Upper lobe of right lung (tissue), 1 donor: ENCODE data around the gene ITGA1. TPM values are rescaled to one million over a fixed set of nuclear protein-coding genes. Genes with fewer than 3 reads are reported as not detected.

ENCODE experiments used
- ATAC-seq: fragments of 200-7000 bp; cut with Tn5 transposase; one replicate; pipeline ENCODE4 v1.9.1; 2020; ENCODE audit warnings: mild to moderate bottlenecking, moderate library complexity
- DNase-seq: peaks from one replicate; pipeline ENCODE4 v3.0.0-alpha.2; 2020
- H3K27ac ChIP-seq: fragments of 200-600 bp; one replicate; pipeline ENCODE4 v1.8.0; 2022
- H3K27me3 ChIP-seq: fragments of 200-600 bp; one replicate; pipeline ENCODE4 v1.8.0; 2022; ENCODE audit warnings: mild to moderate bottlenecking
- H3K36me3 ChIP-seq: fragments of 200-600 bp; one replicate; pipeline ENCODE4 v1.8.0; 2022
- H3K4me1 ChIP-seq: fragments of 200-600 bp; one replicate; pipeline ENCODE4 v1.8.0; 2022
- H3K4me3 ChIP-seq: fragments of 200-600 bp; one replicate; pipeline ENCODE4 v1.8.0; 2022; ENCODE audit warnings: mild to moderate bottlenecking
- H3K9me3 ChIP-seq: fragments of 200-600 bp; one replicate; pipeline ENCODE4 v1.8.0; 2022
- CTCF ChIP-seq: fragments of 200-600 bp; IDR thresholded peaks from one replicate; pipeline ENCODE4 v1.8.0; 2022; ENCODE audit warnings: antibody characterized with exemption
- intact Hi-C: fragments of 100-400 bp; cut with DNase I; formaldehyde crosslinking; loops from one replicate; pipeline ENCODE4 v1.11.0; 2022
- total RNA-seq: library from RNA; stranded (reverse); fragmentation: NEBNext Ultra II Directional; extraction: Animal tissue kit (Norgen Biotek cat#: 25700); gene quantifications from one replicate; pipeline ENCODE4 v1.2.1, GENCODE V29; 2021
- donor health status: DM: no; HTN: yes; CAD: no; lungs with severe emphysema.

The ITGA1 gene
- total RNA-seq, 1 donor from 2014 or later, result 94.8 TPM

GRCh38 chr5:52898961-52899680, 111.4 kb downstream of the ITGA1 start:
- intact Hi-C loops, result no loop called here
- no peak for TF ChIP-seq CTCF
- DNase-seq (no peak), ATAC-seq (no peak)
- Histone ChIP-seq H3K4me3 (no peak overlapping the region), H3K36me3 (peaks cover 13% of the 10 kb centered on the region), H3K27ac (no peak overlapping the region), H3K4me1 (peaks cover 16% of the 10 kb centered on the region), H3K9me3 (no peaks in the 10 kb centered on the region), H3K27me3 (no peaks in the 10 kb centered on the region)

GRCh38 chr5:52903142-52903541, 115.4 kb downstream of the ITGA1 start:
- Histone ChIP-seq H3K9me3 (no peaks in the 10 kb centered on the region), H3K36me3 (peaks cover 8% of the 10 kb centered on the region), H3K27ac (no peak overlapping the region), H3K4me3 (no peak overlapping the region), H3K4me1 (no peaks in the 10 kb centered on the region), H3K27me3 (no peaks in the 10 kb centered on the region)
- ATAC-seq (no peak), DNase-seq (no peak)
- intact Hi-C loops, result no loop called here
- TF ChIP-seq CTCF, result no peak

- no peak overlapping the region for H3K27ac ChIP-seq
- no peaks in the 10 kb centered on the region for H3K9me3 ChIP-seq
- DNase-seq, result no peak
- H3K36me3 ChIP-seq, result no peaks in the 10 kb centered on the region
- no peak for ATAC-seq
- H3K4me1 ChIP-seq, result peaks cover 8% of the 10 kb centered on the region
- TF ChIP-seq CTCF, result no peak
- no peaks in the 10 kb centered on the region for H3K27me3 ChIP-seq
- no peak overlapping the region for H3K4me3 ChIP-seq
- intact Hi-C loops, result no loop called here
These were observed 118.6 kb downstream of the ITGA1 start for GRCh38 chr5:52906343-52906742.

DNA sequence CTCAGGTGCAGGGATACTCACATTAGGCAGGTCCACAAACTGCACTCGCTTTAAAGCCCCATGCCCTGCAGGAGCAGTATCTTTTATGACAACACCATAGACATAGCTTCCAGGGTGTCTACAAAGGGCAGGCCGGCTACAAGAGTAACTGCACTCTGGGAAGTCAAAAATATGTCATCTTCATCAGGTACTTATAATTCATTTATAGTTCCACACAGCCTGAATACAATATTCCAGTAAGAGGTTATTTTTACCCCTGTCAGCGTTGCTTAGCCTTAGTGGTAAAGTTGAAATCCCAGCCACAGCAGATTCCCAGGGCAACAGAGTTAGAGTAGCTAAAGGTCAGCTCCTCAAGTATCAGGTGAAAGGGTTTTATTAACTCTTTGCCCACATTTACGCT, 119.1 kb downstream of the ITGA1 start:
- no peaks in the 10 kb centered on the region for H3K36me3 ChIP-seq
- no peaks in the 10 kb centered on the region for H3K27me3 ChIP-seq
- peaks cover 8% of the 10 kb centered on the region for H3K4me1 ChIP-seq
- DNase-seq (no peak), ATAC-seq (no peak)
- TF ChIP-seq CTCF, result no peak
- H3K27ac ChIP-seq, result no peak overlapping the region
- intact Hi-C loops, result no loop called here
- H3K9me3 ChIP-seq, result no peaks in the 10 kb centered on the region
- no peak overlapping the region for H3K4me3 ChIP-seq

- DNase-seq (no peak), ATAC-seq (no peak)
- H3K9me3 ChIP-seq, result no peaks in the 10 kb centered on the region
- H3K4me3 ChIP-seq, result no peak overlapping the region
- no peak for TF ChIP-seq CTCF
- intact Hi-C loops, result no loop called here
- H3K4me1 ChIP-seq, result peaks cover 8% of the 10 kb centered on the region
- no peak overlapping the region for H3K27ac ChIP-seq
- no peaks in the 10 kb centered on the region for H3K36me3 ChIP-seq
- H3K27me3 ChIP-seq, result no peaks in the 10 kb centered on the region
These were observed 121.5 kb downstream of the ITGA1 start for GRCh38 chr5:52909192-52909591.

DNA sequence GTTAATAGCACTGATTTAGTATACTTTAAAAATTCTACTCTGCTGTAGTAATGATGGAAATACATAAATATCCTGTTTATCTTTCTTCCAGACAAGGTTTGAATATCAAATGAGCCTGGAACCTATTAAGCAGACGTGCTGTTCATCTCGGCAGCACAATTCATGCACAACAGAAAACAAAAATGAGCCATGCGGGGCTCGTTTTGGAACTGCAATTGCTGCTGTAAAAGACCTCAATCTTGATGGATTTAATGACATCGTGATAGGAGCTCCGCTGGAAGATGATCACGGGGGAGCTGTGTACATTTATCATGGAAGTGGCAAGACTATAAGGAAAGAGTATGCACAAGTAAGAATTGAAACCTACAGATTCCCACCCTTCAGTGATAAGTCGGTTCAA, 122.4 kb downstream of the ITGA1 start:
- Histone ChIP-seq H3K4me1 (peaks cover 8% of the 10 kb centered on the region), H3K36me3 (no peaks in the 10 kb centered on the region), H3K27me3 (no peaks in the 10 kb centered on the region), H3K27ac (no peak overlapping the region), H3K4me3 (no peak overlapping the region), H3K9me3 (no peaks in the 10 kb centered on the region)
- intact Hi-C loops, result no loop called here
- TF ChIP-seq CTCF, result no peak
- DNase-seq, result no peak
- no peak for ATAC-seq
